ENCODE measurements around the gene GPR132. TPM values are rescaled to one million over a fixed set of nuclear protein-coding genes. Genes with fewer than 3 reads are reported as not detected.

The GPR132 gene
- total RNA-seq, 1 donor from 2014 or later, result 1.0 TPM

DNA sequence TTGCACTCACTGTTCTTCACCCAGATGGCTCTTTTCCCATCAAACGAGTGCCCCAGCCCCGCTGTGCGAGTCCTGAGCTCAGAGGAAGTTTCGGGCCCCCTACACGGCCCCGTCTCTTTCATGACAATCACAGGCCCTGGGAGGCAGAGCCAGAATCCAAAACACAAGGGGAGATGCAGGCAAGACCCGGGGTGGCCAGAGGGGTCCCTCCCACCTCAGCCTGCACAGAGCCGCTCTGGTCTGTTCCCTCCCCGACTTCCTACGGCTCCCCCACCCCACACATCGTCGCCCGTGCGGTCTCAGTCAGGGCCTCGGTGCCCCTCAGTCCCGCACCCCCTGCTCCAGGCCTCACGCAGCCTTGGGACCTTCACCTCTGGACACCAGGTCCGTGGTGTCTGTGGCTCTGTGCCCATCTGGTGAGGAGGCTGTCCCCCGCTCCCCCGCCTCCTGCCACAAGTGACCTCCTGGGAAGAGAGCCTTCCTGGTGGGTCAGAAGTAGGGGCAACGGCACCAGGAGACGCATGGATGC lies 8.9 kb downstream of the GPR132 start:
- DNase-seq, result no peak
- Histone ChIP-seq H3K4me3 (no peak overlapping the region), H3K9me3 (replicated peaks) (no peaks in the 10 kb centered on the region), H3K27ac (replicated peaks) (no peak overlapping the region), H3K4me1 (peaks cover 31% of the 10 kb centered on the region), H3K36me3 (no peaks in the 10 kb centered on the region), H3K27me3 (ENCODE audit: low read depth) (peaks cover 35% of the 10 kb centered on the region)
- TF ChIP-seq, protein P1, sequence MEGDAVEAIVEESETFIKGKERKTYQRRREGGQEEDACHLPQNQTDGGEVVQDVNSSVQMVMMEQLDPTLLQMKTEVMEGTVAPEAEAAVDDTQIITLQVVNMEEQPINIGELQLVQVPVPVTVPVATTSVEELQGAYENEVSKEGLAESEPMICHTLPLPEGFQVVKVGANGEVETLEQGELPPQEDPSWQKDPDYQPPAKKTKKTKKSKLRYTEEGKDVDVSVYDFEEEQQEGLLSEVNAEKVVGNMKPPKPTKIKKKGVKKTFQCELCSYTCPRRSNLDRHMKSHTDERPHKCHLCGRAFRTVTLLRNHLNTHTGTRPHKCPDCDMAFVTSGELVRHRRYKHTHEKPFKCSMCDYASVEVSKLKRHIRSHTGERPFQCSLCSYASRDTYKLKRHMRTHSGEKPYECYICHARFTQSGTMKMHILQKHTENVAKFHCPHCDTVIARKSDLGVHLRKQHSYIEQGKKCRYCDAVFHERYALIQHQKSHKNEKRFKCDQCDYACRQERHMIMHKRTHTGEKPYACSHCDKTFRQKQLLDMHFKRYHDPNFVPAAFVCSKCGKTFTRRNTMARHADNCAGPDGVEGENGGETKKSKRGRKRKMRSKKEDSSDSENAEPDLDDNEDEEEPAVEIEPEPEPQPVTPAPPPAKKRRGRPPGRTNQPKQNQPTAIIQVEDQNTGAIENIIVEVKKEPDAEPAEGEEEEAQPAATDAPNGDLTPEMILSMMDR (IDR thresholded peaks at IDR 0.05; ENCODE audit: borderline replicate concordance), result no peak
- intact Hi-C loops (cut with micrococcal nuclease), result no loop called here

DNA sequence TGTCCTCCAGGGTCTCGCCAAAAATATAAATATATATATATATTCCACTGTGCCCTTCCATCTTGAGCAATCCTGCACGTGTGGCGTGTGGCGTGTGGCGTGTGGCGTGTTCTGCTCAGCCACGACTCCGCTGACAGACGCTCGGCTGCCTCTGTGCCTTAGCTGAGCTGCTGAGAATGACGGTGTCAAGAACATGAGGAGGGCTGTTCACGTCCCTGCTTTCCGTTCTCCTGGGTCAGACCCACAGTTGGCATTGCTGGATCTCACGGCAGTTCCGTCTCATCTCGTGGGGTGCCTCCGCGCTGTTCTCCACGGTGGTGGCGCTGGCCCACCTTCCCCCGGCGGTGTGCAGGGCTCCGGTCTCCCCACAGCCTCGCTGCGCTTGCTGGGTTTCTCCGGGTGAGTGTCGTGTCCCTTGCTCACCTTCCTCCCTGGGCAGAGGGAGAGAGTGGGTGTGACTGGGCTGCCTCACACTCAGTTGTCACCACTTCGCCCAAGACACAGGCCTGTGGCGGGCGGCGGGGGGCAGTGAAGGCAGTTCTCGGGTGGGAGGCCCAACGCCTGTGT lies 9.4 kb downstream of the GPR132 start:
- Histone ChIP-seq H3K9me3 (replicated peaks) (no peaks in the 10 kb centered on the region), H3K4me3 (no peak overlapping the region), H3K36me3 (no peaks in the 10 kb centered on the region), H3K27ac (replicated peaks) (no peak overlapping the region), H3K27me3 (ENCODE audit: low read depth) (peaks cover 35% of the 10 kb centered on the region), H3K4me1 (peaks cover 26% of the 10 kb centered on the region)
- intact Hi-C loops (cut with micrococcal nuclease), result no loop called here
- no peak for DNase-seq
- TF ChIP-seq, protein P1 (IDR thresholded peaks at IDR 0.05; ENCODE audit: borderline replicate concordance), result no peak

DNA sequence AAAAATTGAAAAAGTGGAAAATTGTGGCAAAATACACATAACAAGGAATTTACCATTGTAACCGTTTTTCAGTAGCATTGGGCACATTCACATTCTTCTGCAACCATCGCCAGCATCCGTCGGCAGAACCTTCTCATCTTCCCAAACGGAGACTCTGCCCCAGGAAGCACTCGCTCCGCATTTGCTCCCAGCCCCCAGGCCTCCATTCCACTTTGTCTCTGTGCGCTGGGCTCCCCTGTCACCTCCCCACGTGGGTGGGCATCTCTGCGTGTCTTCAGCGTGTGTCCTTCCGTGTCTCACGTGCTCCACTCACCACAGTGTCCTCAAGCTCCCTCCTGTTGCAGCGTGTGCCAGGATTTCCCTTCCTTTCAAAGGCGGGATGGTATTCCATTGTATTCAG lies 9.9 kb downstream of the GPR132 start:
- no peak overlapping the region for H3K27ac ChIP-seq (replicated peaks)
- intact Hi-C loops (cut with micrococcal nuclease), result no loop called here
- H3K4me3 ChIP-seq, result no peak overlapping the region
- H3K36me3 ChIP-seq, result no peaks in the 10 kb centered on the region
- H3K4me1 ChIP-seq, result peaks cover 24% of the 10 kb centered on the region
- peaks cover 39% of the 10 kb centered on the region for H3K27me3 ChIP-seq (ENCODE audit: low read depth)
- DNase-seq, result no peak
- no peaks in the 10 kb centered on the region for H3K9me3 ChIP-seq (replicated peaks)
- TF ChIP-seq, protein P1 (IDR thresholded peaks at IDR 0.05; ENCODE audit: borderline replicate concordance), result no peak

DNA sequence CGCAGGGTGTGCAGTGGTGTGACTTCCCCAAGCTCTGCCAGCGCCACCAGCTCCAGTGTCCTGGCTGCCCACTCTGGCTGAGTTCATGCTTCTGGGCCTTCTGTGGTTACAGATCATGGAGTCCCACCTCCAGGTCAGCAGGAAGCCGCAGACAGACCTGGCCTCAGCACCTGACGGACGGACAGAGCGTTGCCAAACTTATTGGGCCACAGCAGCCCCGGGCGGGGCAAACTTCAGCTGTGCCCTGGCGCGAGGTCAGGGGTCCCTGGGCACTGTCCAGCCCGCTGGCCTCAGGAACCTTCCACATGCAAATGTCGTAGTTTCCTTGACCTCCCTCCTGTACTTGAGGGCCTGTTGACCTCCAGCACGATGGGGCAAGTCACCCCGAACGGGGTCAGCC lies 11.2 kb downstream of the GPR132 start:
- Histone ChIP-seq H3K4me3 (no peak overlapping the region), H3K9me3 (replicated peaks) (no peaks in the 10 kb centered on the region), H3K4me1 (peaks cover 10% of the 10 kb centered on the region), H3K36me3 (no peaks in the 10 kb centered on the region), H3K27me3 (ENCODE audit: low read depth) (peaks cover 46% of the 10 kb centered on the region), H3K27ac (replicated peaks) (no peak overlapping the region)
- TF ChIP-seq, protein P1 (IDR thresholded peaks at IDR 0.05; ENCODE audit: borderline replicate concordance), result no peak
- DNase-seq, result no peak
- intact Hi-C loops (cut with micrococcal nuclease), result no loop called here

DNA sequence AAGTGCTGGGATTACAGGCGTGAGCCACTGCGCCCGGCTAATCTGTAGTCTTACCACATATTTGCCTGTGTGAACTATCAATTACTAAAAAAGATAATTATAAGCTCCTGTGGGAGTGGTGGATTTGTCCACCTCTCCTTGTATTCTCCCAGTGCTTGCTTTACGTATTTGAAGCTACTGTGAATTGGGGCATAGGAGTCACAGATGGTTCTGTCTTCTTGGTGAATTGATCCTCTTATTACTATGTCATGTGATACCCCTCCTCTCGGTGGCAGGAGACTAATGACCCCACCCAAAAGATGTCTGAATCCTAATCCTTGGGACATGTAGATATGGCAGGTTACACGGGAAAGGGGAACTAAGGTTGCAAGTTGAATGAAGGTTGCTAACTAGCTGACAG lies 11.8 kb downstream of the GPR132 start:
- no peak for DNase-seq
- H3K4me3 ChIP-seq, result no peak overlapping the region
- intact Hi-C loops (cut with micrococcal nuclease), result no loop called here
- H3K9me3 ChIP-seq (replicated peaks), result no peaks in the 10 kb centered on the region
- H3K4me1 ChIP-seq, result peaks cover 5% of the 10 kb centered on the region
- TF ChIP-seq, protein P1 (IDR thresholded peaks at IDR 0.05; ENCODE audit: borderline replicate concordance), result no peak
- no peaks in the 10 kb centered on the region for H3K36me3 ChIP-seq
- no peak overlapping the region for H3K27ac ChIP-seq (replicated peaks)
- H3K27me3 ChIP-seq (ENCODE audit: low read depth), result peaks cover 42% of the 10 kb centered on the region

Data from left ventricle myocardium inferior (tissue), 1 donor.